NCI-H1417 treated with DMSO at 0.1 percent for 48 hours (cell line): ENCODE measurements around the gene SETD1A.

Experiments used
- DNase-seq: peaks from one replicate; lab custom pipeline; 2025; lab: John Stamatoyannopoulos, UW

SETD1A gene

GRCh38 chr16:30953511-30954124 is 3.9 kb upstream of the SETD1A start:
- DNase-seq, result no peak

GRCh38 chr16:30954993-30955392 is 2.6 kb upstream of the SETD1A start:
- DNase-seq, result no peak

- DNase-seq, result no peak
These were observed 726 bp upstream of the SETD1A start for GRCh38 chr16:30956601-30957455.

GRCh38 chr16:30958175-30959079 is 873 bp downstream of the SETD1A start:
- DNase-seq, result no peak

GRCh38 chr16:30961384-30961783 is 3.8 kb downstream of the SETD1A start:
- no peak for DNase-seq

GRCh38 chr16:30963925-30964511 is 6.5 kb downstream of the SETD1A start:
- no peak for DNase-seq

- no peak for DNase-seq
These were observed 7.1 kb downstream of the SETD1A start for GRCh38 chr16:30964574-30965226.

- no peak for DNase-seq
These were observed 7.9 kb downstream of the SETD1A start for GRCh38 chr16:30965436-30965835.

GRCh38 chr16:30966033-30966619 is 8.6 kb downstream of the SETD1A start:
- no peak for DNase-seq

GRCh38 chr16:30967795-30968194 is 10.2 kb downstream of the SETD1A start:
- no peak for DNase-seq

GRCh38 chr16:30969246-30969842 is 11.8 kb downstream of the SETD1A start:
- DNase-seq, result no peak

GRCh38 chr16:30971298-30971697 is 13.7 kb downstream of the SETD1A start:
- no peak for DNase-seq

- DNase-seq, result no peak
These were observed 15.3 kb downstream of the SETD1A start for GRCh38 chr16:30972872-30973271.

- no peak for DNase-seq
These were observed 16.8 kb downstream of the SETD1A start for GRCh38 chr16:30974348-30974747.

GRCh38 chr16:30976486-30976885 is 18.9 kb downstream of the SETD1A start:
- DNase-seq, result no peak

- no peak for DNase-seq
These were observed 19.9 kb downstream of the SETD1A start for GRCh38 chr16:30977502-30977901.

GRCh38 chr16:30979170-30980022 is 21.8 kb downstream of the SETD1A start:
- DNase-seq, result no peak

- DNase-seq, result no peak
These were observed 22.4 kb downstream of the SETD1A start for GRCh38 chr16:30980023-30980371.

- DNase-seq, result no peak
These were observed 22.9 kb downstream of the SETD1A start for GRCh38 chr16:30980434-30980833.

GRCh38 chr16:30980959-30981358 is 23.4 kb downstream of the SETD1A start:
- no peak for DNase-seq
